ENCODE results near the gene KCNA3. TPM values are rescaled to one million over a fixed set of nuclear protein-coding genes. Genes with fewer than 3 reads are reported as not detected.

Gene KCNA3
- polyA plus RNA-seq, 4 donors = 0.08 to 0.24 (median 0.22) TPM; not detected in 1

Other genes starting within 250 kb of the KCNA3 start
- gene PROK1, start 223.8 kb downstream of the KCNA3 start, polyA plus RNA-seq (ENCODE audit: insufficient read length in 4 of 4) = under 1 TPM; 0.19 to 0.70 (median 0.31) TPM
- gene KCNA10, start 155.8 kb downstream of the KCNA3 start, polyA plus RNA-seq (ENCODE audit: insufficient read length in 4 of 4) = not detected
- under 1 TPM; 0.44 to 0.82 (median 0.51) TPM for gene KCNA2, start 68.6 kb downstream of the KCNA3 start, polyA plus RNA-seq (ENCODE audit: insufficient read length in 4 of 4)
- gene CD53, start 198.2 kb upstream of the KCNA3 start, polyA plus RNA-seq (ENCODE audit: insufficient read length in 4 of 4) = 1 to 10 TPM; 4.3 to 8.6 (median 6.3) TPM